ENCODE measurements around the gene BAHD1. TPM values are rescaled to one million over a fixed set of nuclear protein-coding genes. Genes with fewer than 3 reads are reported as not detected.

Gene BAHD1
- total and polyA plus RNA-seq, 2 experiments from 2014 or later: 11.2 to 40.1 TPM

DNA sequence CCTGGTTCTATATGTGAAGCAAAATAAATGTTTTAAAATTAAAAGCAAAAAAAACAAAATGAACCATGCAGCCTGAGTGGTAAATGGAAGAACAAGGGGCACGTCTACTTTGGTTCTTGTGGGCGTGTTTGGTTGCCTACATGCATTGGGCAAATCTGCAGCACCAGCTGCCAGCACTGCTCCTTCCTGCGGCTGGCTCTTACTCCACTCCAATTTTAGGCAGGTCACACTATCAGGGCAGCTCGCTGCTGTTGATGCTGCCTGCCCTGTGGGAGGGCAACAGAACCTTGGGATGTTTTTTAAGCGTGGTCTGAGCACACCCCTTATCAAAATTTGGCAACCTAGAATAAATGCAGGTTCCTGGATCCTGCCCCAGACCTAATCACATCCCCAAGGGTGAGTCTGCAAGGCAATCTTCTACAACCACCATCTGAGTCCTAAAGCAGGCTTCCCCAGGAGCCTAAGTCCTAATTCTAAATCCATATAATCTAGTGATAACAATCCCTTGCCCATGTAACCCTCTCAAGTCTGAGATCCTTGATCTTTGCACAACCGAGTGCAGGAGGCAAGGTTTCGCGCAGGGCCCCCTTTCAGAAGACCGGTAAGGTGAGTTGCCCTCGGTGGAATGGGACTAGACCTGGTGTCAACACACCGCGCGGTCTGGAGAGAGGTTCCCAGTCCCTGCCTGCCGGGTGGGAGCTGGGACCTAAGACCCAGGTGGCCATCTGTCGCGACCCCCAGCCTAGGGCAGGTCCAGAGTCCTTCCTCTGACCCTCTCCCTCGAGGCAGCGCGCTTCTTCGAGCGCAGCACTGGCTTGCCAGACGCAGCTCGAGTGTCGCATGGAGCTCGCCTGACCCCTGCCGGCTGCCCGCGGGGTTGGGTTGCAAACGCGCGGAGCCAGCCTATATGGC lies 19.3 kb upstream of the BAHD1 start:
- H3K36me3 ChIP-seq (ENCODE audit: insufficient read depth): 0 out of 2 replicates have a peak, but pooled peaks cover 4% of the 10 kb centered on the region
- H3K4me2 ChIP-seq: peak overlapping the region; percentile 80
- H3K79me2 ChIP-seq (replicated peaks; ENCODE audit: insufficient read depth): no peaks in the 10 kb centered on the region
- 0 out of 3 replicates have a peak overlapping the region, but pooled peaks have one; percentile 19 for H3K4me3 Mint-ChIP-seq
- peaks cover 16% of the 10 kb centered on the region for H3K4me1 ChIP-seq (ENCODE audit: insufficient read depth)
- H3F3A ChIP-seq (replicated peaks; ENCODE audit: low read depth): peaks cover 16% of the 10 kb centered on the region
- H3K27me3 Mint-ChIP-seq (ENCODE audit: insufficient read depth, low read depth, poor library complexity): peaks cover 17% of the 10 kb centered on the region
- ATAC-seq (peak; percentile 93), DNase-seq (ENCODE audit: low spot score) (peak; percentile 89)
- no peaks in the 10 kb centered on the region for H3K9me2 ChIP-seq (ENCODE audit: insufficient read depth)
- peak overlapping the region; percentile 49 for H3K4me3 ChIP-seq
- 0 out of 2 replicates have a peak overlapping the region, but pooled peaks have one; percentile 18 for H3K27ac ChIP-seq (ENCODE audit: low read depth)
- TF ChIP-seq, protein P1, sequence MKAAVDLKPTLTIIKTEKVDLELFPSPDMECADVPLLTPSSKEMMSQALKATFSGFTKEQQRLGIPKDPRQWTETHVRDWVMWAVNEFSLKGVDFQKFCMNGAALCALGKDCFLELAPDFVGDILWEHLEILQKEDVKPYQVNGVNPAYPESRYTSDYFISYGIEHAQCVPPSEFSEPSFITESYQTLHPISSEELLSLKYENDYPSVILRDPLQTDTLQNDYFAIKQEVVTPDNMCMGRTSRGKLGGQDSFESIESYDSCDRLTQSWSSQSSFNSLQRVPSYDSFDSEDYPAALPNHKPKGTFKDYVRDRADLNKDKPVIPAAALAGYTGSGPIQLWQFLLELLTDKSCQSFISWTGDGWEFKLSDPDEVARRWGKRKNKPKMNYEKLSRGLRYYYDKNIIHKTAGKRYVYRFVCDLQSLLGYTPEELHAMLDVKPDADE (IDR thresholded peaks at IDR 0.05): no peak
- no peak for TF ChIP-seq NANOG (IDR thresholded peaks at IDR 0.05; ENCODE audit: borderline replicate concordance)
- TF ChIP-seq, protein P2, sequence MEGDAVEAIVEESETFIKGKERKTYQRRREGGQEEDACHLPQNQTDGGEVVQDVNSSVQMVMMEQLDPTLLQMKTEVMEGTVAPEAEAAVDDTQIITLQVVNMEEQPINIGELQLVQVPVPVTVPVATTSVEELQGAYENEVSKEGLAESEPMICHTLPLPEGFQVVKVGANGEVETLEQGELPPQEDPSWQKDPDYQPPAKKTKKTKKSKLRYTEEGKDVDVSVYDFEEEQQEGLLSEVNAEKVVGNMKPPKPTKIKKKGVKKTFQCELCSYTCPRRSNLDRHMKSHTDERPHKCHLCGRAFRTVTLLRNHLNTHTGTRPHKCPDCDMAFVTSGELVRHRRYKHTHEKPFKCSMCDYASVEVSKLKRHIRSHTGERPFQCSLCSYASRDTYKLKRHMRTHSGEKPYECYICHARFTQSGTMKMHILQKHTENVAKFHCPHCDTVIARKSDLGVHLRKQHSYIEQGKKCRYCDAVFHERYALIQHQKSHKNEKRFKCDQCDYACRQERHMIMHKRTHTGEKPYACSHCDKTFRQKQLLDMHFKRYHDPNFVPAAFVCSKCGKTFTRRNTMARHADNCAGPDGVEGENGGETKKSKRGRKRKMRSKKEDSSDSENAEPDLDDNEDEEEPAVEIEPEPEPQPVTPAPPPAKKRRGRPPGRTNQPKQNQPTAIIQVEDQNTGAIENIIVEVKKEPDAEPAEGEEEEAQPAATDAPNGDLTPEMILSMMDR (conservative IDR thresholded peaks at IDR 0.05; ENCODE audit: low read depth in 2 of 2): peak; percentile 93 to 97
- TF ChIP-seq, protein P3, sequence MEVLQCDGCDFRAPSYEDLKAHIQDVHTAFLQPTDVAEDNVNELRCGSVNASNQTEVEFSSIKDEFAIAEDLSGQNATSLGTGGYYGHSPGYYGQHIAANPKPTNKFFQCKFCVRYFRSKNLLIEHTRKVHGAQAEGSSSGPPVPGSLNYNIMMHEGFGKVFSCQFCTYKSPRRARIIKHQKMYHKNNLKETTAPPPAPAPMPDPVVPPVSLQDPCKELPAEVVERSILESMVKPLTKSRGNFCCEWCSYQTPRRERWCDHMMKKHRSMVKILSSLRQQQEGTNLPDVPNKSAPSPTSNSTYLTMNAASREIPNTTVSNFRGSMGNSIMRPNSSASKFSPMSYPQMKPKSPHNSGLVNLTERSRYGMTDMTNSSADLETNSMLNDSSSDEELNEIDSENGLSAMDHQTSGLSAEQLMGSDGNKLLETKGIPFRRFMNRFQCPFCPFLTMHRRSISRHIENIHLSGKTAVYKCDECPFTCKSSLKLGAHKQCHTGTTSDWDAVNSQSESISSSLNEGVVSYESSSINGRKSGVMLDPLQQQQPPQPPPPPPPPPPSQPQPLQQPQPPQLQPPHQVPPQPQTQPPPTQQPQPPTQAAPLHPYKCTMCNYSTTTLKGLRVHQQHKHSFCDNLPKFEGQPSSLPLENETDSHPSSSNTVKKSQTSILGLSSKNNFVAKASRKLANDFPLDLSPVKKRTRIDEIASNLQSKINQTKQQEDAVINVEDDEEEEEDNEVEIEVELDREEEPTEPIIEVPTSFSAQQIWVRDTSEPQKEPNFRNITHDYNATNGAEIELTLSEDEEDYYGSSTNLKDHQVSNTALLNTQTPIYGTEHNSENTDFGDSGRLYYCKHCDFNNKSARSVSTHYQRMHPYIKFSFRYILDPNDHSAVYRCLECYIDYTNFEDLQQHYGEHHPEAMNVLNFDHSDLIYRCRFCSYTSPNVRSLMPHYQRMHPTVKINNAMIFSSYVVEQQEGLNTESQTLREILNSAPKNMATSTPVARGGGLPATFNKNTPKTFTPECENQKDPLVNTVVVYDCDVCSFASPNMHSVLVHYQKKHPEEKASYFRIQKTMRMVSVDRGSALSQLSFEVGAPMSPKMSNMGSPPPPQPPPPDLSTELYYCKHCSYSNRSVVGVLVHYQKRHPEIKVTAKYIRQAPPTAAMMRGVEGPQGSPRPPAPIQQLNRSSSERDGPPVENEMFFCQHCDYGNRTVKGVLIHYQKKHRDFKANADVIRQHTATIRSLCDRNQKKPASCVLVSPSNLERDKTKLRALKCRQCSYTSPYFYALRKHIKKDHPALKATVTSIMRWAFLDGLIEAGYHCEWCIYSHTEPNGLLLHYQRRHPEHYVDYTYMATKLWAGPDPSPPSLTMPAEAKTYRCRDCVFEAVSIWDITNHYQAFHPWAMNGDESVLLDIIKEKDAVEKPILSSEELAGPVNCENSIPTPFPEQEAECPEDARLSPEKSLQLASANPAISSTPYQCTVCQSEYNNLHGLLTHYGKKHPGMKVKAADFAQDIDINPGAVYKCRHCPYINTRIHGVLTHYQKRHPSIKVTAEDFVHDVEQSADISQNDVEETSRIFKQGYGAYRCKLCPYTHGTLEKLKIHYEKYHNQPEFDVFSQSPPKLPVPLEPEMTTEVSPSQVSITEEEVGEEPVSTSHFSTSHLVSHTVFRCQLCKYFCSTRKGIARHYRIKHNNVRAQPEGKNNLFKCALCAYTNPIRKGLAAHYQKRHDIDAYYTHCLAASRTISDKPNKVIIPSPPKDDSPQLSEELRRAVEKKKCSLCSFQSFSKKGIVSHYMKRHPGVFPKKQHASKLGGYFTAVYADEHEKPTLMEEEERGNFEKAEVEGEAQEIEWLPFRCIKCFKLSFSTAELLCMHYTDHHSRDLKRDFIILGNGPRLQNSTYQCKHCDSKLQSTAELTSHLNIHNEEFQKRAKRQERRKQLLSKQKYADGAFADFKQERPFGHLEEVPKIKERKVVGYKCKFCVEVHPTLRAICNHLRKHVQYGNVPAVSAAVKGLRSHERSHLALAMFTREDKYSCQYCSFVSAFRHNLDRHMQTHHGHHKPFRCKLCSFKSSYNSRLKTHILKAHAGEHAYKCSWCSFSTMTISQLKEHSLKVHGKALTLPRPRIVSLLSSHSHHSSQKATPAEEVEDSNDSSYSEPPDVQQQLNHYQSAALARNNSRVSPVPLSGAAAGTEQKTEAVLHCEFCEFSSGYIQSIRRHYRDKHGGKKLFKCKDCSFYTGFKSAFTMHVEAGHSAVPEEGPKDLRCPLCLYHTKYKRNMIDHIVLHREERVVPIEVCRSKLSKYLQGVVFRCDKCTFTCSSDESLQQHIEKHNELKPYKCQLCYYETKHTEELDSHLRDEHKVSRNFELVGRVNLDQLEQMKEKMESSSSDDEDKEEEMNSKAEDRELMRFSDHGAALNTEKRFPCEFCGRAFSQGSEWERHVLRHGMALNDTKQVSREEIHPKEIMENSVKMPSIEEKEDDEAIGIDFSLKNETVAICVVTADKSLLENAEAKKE (CRISPR knock-in tag; IDR thresholded peaks at IDR 0.05): no peak
- TF ChIP-seq POLR2AphosphoS5 (IDR thresholded peaks at IDR 0.05; ENCODE audit: low read depth): 0 out of 2 replicates have a peak, but pooled peaks have one; percentile 44
- H3K4me1 Mint-ChIP-seq: peaks cover 8% of the 10 kb centered on the region
- H3K36me3 Mint-ChIP-seq (ENCODE audit: low read depth): peaks cover 17% of the 10 kb centered on the region; the same call in 2 of the 3 replicates
- H3K27ac Mint-ChIP-seq: no peak overlapping the region
- H4K20me1 ChIP-seq (replicated peaks; ENCODE audit: insufficient read depth): no peaks in the 10 kb centered on the region
- H3K9me3 Mint-ChIP-seq: no peaks in the 10 kb centered on the region
- 0 out of 2 replicates have a peak, but pooled peaks cover 5% of the 10 kb centered on the region for H3K27me3 ChIP-seq (ENCODE audit: insufficient read depth)
- no peak overlapping the region for H2AFZ ChIP-seq

Data from GM23338 (cell line).